Keratinocyte (primary cell): ENCODE data around the gene CDK8. TPM values are rescaled to one million over a fixed set of nuclear protein-coding genes. Genes with fewer than 3 reads are reported as not detected.

ENCODE experiments used
- DNase-seq: peaks from one replicate; pipeline ENCODE4 v3.0.0-alpha.2; 2011; ENCODE audit warnings: low read depth, missing footprints, low spot score
- FAIRE-seq: peaks from 2 replicates; lab custom pipeline; 2011; peaks lifted over from hg19 to GRCh38; lab: Jason Lieb, UNC
- H2AFZ ChIP-seq: 2 replicates; pipeline ENCODE4 v1.6.0; 2012; ENCODE audit warnings: low read length, control low read depth, inconsistent platforms; ENCODE audit not compliant: control insufficient read depth
- H3K27ac ChIP-seq: 2 replicates; pipeline ENCODE4 v1.5.1; 2011; ENCODE audit warnings: low read length; ENCODE audit not compliant: control insufficient read depth, insufficient read depth
- H3K27me3 ChIP-seq: 3 replicates; pipeline ENCODE4 v1.6.0; 2011; ENCODE audit warnings: low read length; ENCODE audit not compliant: control insufficient read depth, insufficient read depth; ENCODE audit errors: extremely low read depth
- H3K36me3 ChIP-seq, 2 experiments: 2 replicates in 1 of 2; 3 replicates in 1 of 2; pipeline ENCODE4 v1.5.1; 2011; ENCODE audit warnings: low read length in 2 of 2, mild to moderate bottlenecking in 1 of 2; ENCODE audit not compliant: control insufficient read depth in 2 of 2, insufficient read depth in 2 of 2; ENCODE audit errors: extremely low read depth in 1 of 2
- H3K4me1 ChIP-seq: 3 replicates; pipeline ENCODE4 v1.5.1; 2011; ENCODE audit warnings: low read length; ENCODE audit not compliant: control insufficient read depth, insufficient read depth; ENCODE audit errors: extremely low read depth
- H3K4me2 ChIP-seq: 3 replicates; pipeline ENCODE4 v1.6.0; 2011; ENCODE audit warnings: low read depth, low read length; ENCODE audit not compliant: control insufficient read depth, insufficient read depth; ENCODE audit errors: extremely low read depth
- H3K4me3 ChIP-seq, 3 experiments: fragments of 200-600 bp in 1 of 3; sonication (generic) in 1 of 3; 2 replicates in 2 of 3; 3 replicates in 1 of 3; pipeline ENCODE4 v1.5.1; 2011 to 2016; ENCODE audit warnings: low read length in 3 of 3, mild to moderate bottlenecking in 3 of 3, control low read depth in 2 of 3, inconsistent platforms in 1 of 3, low read depth in 1 of 3, mixed read lengths in 1 of 3, mixed run types in 1 of 3, moderate library complexity in 1 of 3; ENCODE audit not compliant: control insufficient read depth in 2 of 3, insufficient read depth in 2 of 3; ENCODE audit errors: extremely low read depth in 1 of 3
- H3K79me2 ChIP-seq: 2 replicates; pipeline ENCODE4 v1.6.0; 2012; ENCODE audit warnings: low read length; ENCODE audit not compliant: control insufficient read depth, insufficient read depth
- H3K9ac ChIP-seq: 3 replicates; pipeline ENCODE4 v1.6.0; 2011; ENCODE audit warnings: low read length; ENCODE audit not compliant: control insufficient read depth, insufficient read depth; ENCODE audit errors: extremely low read depth
- H3K9me1 ChIP-seq: 3 replicates; pipeline ENCODE4 v1.6.0; 2011; ENCODE audit warnings: low read length; ENCODE audit not compliant: control insufficient read depth, insufficient read depth; ENCODE audit errors: extremely low read depth
- H3K9me3 ChIP-seq: 2 replicates; pipeline ENCODE4 v1.5.1; 2012; ENCODE audit warnings: low read depth, low read length; ENCODE audit not compliant: control insufficient read depth
- H4K20me1 ChIP-seq: 3 replicates; pipeline ENCODE4 v1.6.0; 2011; ENCODE audit warnings: low read length; ENCODE audit not compliant: control insufficient read depth, insufficient read depth; ENCODE audit errors: extremely low read depth
- EZH2 ChIP-seq: IDR thresholded peaks from one replicate; pipeline ENCODE4 v1.6.1; 2012; ENCODE audit warnings: inconsistent platforms, mild to moderate bottlenecking, low read length, moderate library complexity
- dilution Hi-C: fragments of 300-500 bp; cut with MboI; formaldehyde crosslinking; loops from one replicate; pipeline ENCODE4 v1.7.0; 2020; ENCODE audit warnings: low sequenced_read_pairs; ENCODE audit not compliant: extremely low pct_ligation_motif_present
- polyA plus RNA-seq, 5 experiments: library from polyadenylated mRNA; depleted of rRNA in 3 of 5; stranded (reverse) in 3 of 5; stranded (forward) in 1 of 5; unstranded in 1 of 5; fragments of >200 nt; gene quantifications; 1 replicate in 1 of 5; 2 replicates in 3 of 5; 3 replicates in 1 of 5; pipeline versions ENCODE4 v1.2.1 to v1.2.3, GENCODE V29; 2011 to 2012; ENCODE audit warnings: missing spikeins in 2 of 5, low read depth in 1 of 5, low replicate concordance in 1 of 5
- TF ChIP-seq, protein P1 (sequence below), 3 experiments: IDR thresholded peaks in 1 of 3; conservative IDR thresholded peaks in 1 of 3; optimal IDR thresholded peaks in 1 of 3; 2 replicates in 2 of 3; 3 replicates in 1 of 3; pipeline versions ENCODE3 to v1.5.1; 2011; ENCODE audit warnings: low read length in 3 of 3, mild to moderate bottlenecking in 3 of 3, moderate library complexity in 2 of 3, control low read depth in 1 of 3, inconsistent platforms in 1 of 3; ENCODE audit not compliant: insufficient read depth in 2 of 3; ENCODE audit errors: extremely low read depth in 1 of 3

The CDK8 gene
- polyA plus RNA-seq, 1 donor (not counting 4 experiments of a cell fraction or from before 2014, with no cell fraction given): 27.5 TPM

DNA sequence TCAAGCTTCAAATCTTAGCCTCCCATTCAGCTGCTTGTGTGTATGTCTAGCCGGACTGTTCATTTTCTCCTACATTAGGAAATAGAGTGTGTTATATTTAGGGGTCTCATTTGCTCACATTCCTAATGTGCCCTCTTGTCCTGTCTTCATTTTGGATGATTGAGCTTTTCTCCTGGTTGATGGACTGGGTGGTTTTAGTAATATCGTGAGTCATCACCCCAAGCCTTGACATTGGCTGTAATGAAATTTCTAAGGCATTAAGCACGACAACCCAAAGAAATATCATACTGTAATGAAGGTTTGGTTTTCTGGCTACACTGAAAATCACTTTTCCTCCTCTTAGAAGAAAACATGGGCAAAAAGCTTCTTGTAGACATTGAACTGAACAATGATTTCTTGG lies 192.8 kb downstream of the CDK8 start:
- H3K9me1 ChIP-seq: no peaks in the 10 kb centered on the region
- FAIRE-seq (no peak), DNase-seq (no peak)
- no peak overlapping the region for H3K27ac ChIP-seq
- no peaks in the 10 kb centered on the region for H3K27me3 ChIP-seq
- no peak for TF ChIP-seq EZH2
- TF ChIP-seq, protein P1, sequence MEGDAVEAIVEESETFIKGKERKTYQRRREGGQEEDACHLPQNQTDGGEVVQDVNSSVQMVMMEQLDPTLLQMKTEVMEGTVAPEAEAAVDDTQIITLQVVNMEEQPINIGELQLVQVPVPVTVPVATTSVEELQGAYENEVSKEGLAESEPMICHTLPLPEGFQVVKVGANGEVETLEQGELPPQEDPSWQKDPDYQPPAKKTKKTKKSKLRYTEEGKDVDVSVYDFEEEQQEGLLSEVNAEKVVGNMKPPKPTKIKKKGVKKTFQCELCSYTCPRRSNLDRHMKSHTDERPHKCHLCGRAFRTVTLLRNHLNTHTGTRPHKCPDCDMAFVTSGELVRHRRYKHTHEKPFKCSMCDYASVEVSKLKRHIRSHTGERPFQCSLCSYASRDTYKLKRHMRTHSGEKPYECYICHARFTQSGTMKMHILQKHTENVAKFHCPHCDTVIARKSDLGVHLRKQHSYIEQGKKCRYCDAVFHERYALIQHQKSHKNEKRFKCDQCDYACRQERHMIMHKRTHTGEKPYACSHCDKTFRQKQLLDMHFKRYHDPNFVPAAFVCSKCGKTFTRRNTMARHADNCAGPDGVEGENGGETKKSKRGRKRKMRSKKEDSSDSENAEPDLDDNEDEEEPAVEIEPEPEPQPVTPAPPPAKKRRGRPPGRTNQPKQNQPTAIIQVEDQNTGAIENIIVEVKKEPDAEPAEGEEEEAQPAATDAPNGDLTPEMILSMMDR (optimal IDR thresholded peaks at IDR 0.05 in 1 of 3, IDR thresholded peaks at IDR 0.05 in 1 of 3, conservative IDR thresholded peaks at IDR 0.05 in 1 of 3; ENCODE audit: extremely low read depth in 1 of 3, insufficient read depth in 2 of 3, low read length in 3 of 3): no peak
- no peaks in the 10 kb centered on the region for H3K79me2 ChIP-seq
- no peak overlapping the region for H2AFZ ChIP-seq
- peaks cover 3% of the 10 kb centered on the region for H3K4me1 ChIP-seq
- H3K4me3 ChIP-seq: no peak overlapping the region
- H3K4me2 ChIP-seq: no peak overlapping the region
- no peaks in the 10 kb centered on the region for H3K9me3 ChIP-seq
- no peaks in the 10 kb centered on the region for H3K36me3 ChIP-seq
- no peaks in the 10 kb centered on the region for H4K20me1 ChIP-seq
- dilution Hi-C loops: no loop called here
- H3K9ac ChIP-seq: no peak overlapping the region

DNA sequence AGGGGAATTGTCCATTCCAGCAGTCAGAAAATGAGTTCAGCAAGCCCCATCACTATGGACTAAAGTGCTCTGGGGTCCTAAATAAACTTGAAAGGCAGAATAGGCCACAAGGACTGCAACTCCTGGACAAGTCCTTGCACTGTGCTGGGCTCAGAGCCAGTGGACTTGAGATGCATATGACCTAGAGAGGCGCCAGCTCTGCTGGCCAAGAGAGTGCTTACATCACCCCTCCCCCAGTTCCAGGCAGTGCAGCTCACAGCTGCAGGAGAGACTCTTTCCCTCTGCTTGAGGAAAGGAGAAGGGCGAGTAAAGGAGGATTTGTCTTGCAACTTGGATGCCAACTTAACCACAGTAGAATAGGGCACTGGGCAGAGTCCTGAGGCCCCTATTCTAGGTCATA lies 194.1 kb downstream of the CDK8 start:
- no peak for FAIRE-seq
- H3K4me1 ChIP-seq: peaks cover 3% of the 10 kb centered on the region
- TF ChIP-seq, protein P1 (optimal IDR thresholded peaks at IDR 0.05 in 1 of 3, IDR thresholded peaks at IDR 0.05 in 1 of 3, conservative IDR thresholded peaks at IDR 0.05 in 1 of 3; ENCODE audit: extremely low read depth in 1 of 3, insufficient read depth in 2 of 3, low read length in 3 of 3): no peak
- no peak for TF ChIP-seq EZH2
- H3K79me2 ChIP-seq: no peaks in the 10 kb centered on the region
- no peaks in the 10 kb centered on the region for H3K9me1 ChIP-seq
- H2AFZ ChIP-seq: no peak overlapping the region
- H3K9me3 ChIP-seq: no peaks in the 10 kb centered on the region
- no peaks in the 10 kb centered on the region for H3K36me3 ChIP-seq
- DNase-seq: no peak
- H3K27me3 ChIP-seq: no peaks in the 10 kb centered on the region
- H3K4me2 ChIP-seq: no peak overlapping the region
- H3K4me3 ChIP-seq: no peak overlapping the region
- H3K9ac ChIP-seq: no peak overlapping the region
- dilution Hi-C loops: no loop called here
- H3K27ac ChIP-seq: no peak overlapping the region
- no peaks in the 10 kb centered on the region for H4K20me1 ChIP-seq
